GM12891 (cell line): ENCODE results near the gene POFUT2.

ENCODE experiments used
- POLR2A ChIP-seq: IDR thresholded peaks from 2 replicates; pipeline ENCODE4 v1.6.1; 2011; ENCODE audit warnings: low read depth, low read length, control low read depth
- POLR2AphosphoS5 ChIP-seq: IDR thresholded peaks from 2 replicates; pipeline ENCODE4 v1.6.1; 2011; ENCODE audit warnings: low read depth, low read length, control low read depth
- POU2F2 ChIP-seq: IDR thresholded peaks from 2 replicates; pipeline ENCODE4 v1.6.1; 2011; ENCODE audit warnings: low read depth, mild to moderate bottlenecking, control low read depth, low read length, moderate library complexity
- TAF1 ChIP-seq: IDR thresholded peaks from 2 replicates; pipeline ENCODE4 v1.6.1; 2011; ENCODE audit warnings: low read depth, low read length, control low read depth

- TF ChIP-seq POLR2A (no peak), POLR2AphosphoS5 (no peak), POU2F2 (no peak), TAF1 (no peak)
These were observed 38.1 kb downstream of the POFUT2 start for GRCh38 chr21:45249626-45250025.
